Measurements from ENCODE around the gene CASQ1. TPM values are rescaled to one million over a fixed set of nuclear protein-coding genes. Genes with fewer than 3 reads are reported as not detected.

Gene CASQ1
- total RNA-seq, 1 donor: 0.18 TPM

DNA sequence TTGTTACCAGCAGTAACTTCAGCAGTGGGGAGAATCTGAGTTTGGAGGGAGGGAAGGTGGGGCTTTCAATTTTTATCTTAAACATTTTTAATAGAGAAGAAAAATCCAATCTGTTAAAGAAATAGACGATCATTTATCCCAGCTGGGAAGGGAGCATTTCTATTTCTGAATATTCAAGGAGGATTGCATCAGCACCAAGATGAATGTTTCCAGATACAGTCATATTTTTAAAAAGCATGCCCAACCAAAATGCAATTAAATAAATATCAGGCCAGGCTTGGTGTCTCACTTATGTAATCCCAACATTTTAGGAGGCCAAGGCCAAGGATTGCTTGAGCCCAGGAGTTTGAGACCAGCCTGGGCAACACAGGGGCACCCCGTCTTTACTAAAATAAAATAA, 40.7 kb upstream of the CASQ1 start:
- no peak for TF ChIP-seq CTCF (IDR thresholded peaks at IDR 0.05; ENCODE audit: insufficient read depth, low read length)
- peak; percentile 90 for DNase-seq (ENCODE audit: low read depth)

GRCh38 chr1:160151303-160151702, 39.1 kb upstream of the CASQ1 start, which contains the start of gene ATP1A4:
TSS of gene ATP1A4 (plus strand) at chr1:160151603. CDS start at chr1:160152041, 438 bp downstream.
- H3K4me3 ChIP-seq (ENCODE audit: low read depth, low read length): no peak within 1 kb of the TSS
- TF ChIP-seq CTCF (IDR thresholded peaks at IDR 0.05; ENCODE audit: insufficient read depth, low read length): no peak
- DNase-seq (ENCODE audit: low read depth): no peak

More for the DNA sequence above, 40.7 kb upstream of the CASQ1 start:
- H3K4me3 ChIP-seq (ENCODE audit: low read depth, low read length): no peak overlapping the region

- no peak for TF ChIP-seq CTCF (IDR thresholded peaks at IDR 0.05; ENCODE audit: insufficient read depth, low read length)
- H3K4me3 ChIP-seq (ENCODE audit: low read depth, low read length): no peak overlapping the region
- no peak for DNase-seq (ENCODE audit: low read depth)
Observed at GRCh38 chr1:160154790-160155189, 35.6 kb upstream of the CASQ1 start.

DNA sequence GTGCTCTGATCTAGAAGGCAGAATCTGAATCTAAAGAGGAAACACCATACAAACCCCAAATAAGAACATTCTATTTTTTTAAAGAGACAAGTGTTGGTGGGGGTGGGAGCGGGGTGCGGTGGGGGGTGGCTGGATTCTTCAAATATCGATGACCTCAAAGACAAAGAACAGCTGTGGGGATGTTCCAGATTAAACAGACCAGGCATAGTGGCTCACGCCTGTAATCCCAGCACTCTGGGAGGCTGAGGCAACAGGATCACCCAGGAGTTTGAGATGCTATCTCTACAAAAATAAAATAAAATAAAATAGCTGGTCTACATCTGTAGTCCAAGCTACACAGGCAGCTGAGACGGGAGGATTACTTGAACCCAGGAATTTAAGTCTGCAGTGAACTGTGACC, 34.0 kb upstream of the CASQ1 start:
- no peak for DNase-seq (ENCODE audit: low read depth)
- no peak for TF ChIP-seq CTCF (IDR thresholded peaks at IDR 0.05; ENCODE audit: insufficient read depth, low read length)
- no peak overlapping the region for H3K4me3 ChIP-seq (ENCODE audit: low read depth, low read length)

DNA sequence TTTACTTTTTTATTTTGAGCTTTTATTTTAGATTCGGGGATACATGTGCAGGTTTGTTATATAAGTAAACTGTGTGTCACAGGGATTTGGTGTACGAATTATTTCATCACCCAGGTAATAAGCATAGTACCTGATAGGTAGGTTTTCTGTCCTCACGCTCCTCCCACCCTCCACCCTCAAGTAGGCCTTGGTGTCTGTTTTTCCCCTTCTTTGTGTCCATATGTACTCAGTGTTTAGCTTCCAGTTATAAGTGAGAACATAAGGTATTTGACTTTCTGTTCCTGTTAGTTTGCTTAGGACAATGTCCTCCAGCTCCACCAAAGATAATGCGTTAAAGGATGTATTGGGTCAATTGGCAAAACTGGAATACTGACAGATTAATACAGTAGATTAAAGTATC, 33.2 kb upstream of the CASQ1 start:
- H3K4me3 ChIP-seq (ENCODE audit: low read depth, low read length): no peak overlapping the region
- TF ChIP-seq CTCF (IDR thresholded peaks at IDR 0.05; ENCODE audit: insufficient read depth, low read length): no peak
- no peak for DNase-seq (ENCODE audit: low read depth)

GRCh38 chr1:160158031-160158430, 32.3 kb upstream of the CASQ1 start:
- no peak for TF ChIP-seq CTCF (IDR thresholded peaks at IDR 0.05; ENCODE audit: insufficient read depth, low read length)
- no peak for DNase-seq (ENCODE audit: low read depth)
- H3K4me3 ChIP-seq (ENCODE audit: low read depth, low read length): no peak overlapping the region

DNA sequence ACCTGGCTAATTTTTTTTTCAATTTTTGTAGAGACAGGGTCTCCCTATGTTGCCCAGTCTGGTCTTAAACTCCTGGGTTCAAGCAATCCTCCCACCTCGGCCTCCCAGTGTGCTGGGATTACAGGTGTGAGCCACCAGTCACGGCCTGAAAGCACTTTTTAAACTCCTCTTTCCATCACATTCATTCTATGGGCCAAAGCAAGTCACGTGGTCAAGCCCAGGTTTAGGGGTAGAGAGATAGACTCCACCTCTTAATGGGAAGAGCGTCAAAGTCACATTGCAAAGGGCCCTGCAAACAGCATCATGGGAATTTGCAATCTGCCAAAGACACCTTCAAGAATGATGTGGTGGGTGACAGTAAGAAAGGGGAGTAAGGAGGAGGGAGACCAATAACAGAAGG, 31.8 kb upstream of the CASQ1 start:
- DNase-seq (ENCODE audit: low read depth): no peak
- no peak overlapping the region for H3K4me3 ChIP-seq (ENCODE audit: low read depth, low read length)
- TF ChIP-seq CTCF (IDR thresholded peaks at IDR 0.05; ENCODE audit: insufficient read depth, low read length): no peak
